A549 (cell line): ENCODE measurements around the gene POLD2.

Experiments used
- CBX2 ChIP-seq: fragments of 200-600 bp; sonication (generic); IDR thresholded peaks from 2 replicates; pipeline ENCODE4 v1.6.1; 2016; ENCODE audit warnings: low read depth, mild to moderate bottlenecking, borderline replicate concordance
- CEBPB ChIP-seq, 2 experiments: fragments of >200 bp in 1 of 2; sonication (Bioruptor Twin) in 1 of 2; formaldehyde crosslinking in 1 of 2; IDR thresholded peaks; 2 replicates each; pipeline ENCODE4 v1.6.1; 2012 to 2016
- CTCF ChIP-seq: fragments of >200 bp; sonication (Bioruptor Twin); formaldehyde crosslinking; IDR thresholded peaks from 3 replicates; pipeline ENCODE4 v1.5.1; 2016
- FOSL2 ChIP-seq, 2 experiments: fragments of 450-650 bp in 1 of 2; fragments of >200 bp in 1 of 2; sonication (Bioruptor Twin) in 1 of 2; formaldehyde crosslinking; IDR thresholded peaks; 2 replicates each; pipeline versions ENCODE4 v1.5.0 to v1.6.1; 2016 to 2020; ENCODE audit warnings: mild to moderate bottlenecking in 1 of 2, moderate library complexity in 1 of 2
- JUNB ChIP-seq: fragments of >200 bp; sonication (Bioruptor Twin); formaldehyde crosslinking; IDR thresholded peaks from 2 replicates; pipeline ENCODE4 v1.6.1; 2016
- PHF8 ChIP-seq: fragments of 200-600 bp; sonication (generic); IDR thresholded peaks from 2 replicates; pipeline ENCODE4 v1.6.1; 2016; ENCODE audit warnings: low read depth, mild to moderate bottlenecking, antibody characterized with exemption, moderate library complexity, borderline replicate concordance
- SMC3 ChIP-seq: fragments of >200 bp; sonication (Bioruptor Twin); formaldehyde crosslinking; IDR thresholded peaks from 3 replicates; pipeline ENCODE4 v1.6.1; 2018; ENCODE audit warnings: inconsistent platforms
- SREBF2 ChIP-seq: fragments of 450-650 bp; IDR thresholded peaks from 2 replicates; pipeline ENCODE4 v1.6.1; 2014; ENCODE audit warnings: mild to moderate bottlenecking, moderate library complexity

DNA sequence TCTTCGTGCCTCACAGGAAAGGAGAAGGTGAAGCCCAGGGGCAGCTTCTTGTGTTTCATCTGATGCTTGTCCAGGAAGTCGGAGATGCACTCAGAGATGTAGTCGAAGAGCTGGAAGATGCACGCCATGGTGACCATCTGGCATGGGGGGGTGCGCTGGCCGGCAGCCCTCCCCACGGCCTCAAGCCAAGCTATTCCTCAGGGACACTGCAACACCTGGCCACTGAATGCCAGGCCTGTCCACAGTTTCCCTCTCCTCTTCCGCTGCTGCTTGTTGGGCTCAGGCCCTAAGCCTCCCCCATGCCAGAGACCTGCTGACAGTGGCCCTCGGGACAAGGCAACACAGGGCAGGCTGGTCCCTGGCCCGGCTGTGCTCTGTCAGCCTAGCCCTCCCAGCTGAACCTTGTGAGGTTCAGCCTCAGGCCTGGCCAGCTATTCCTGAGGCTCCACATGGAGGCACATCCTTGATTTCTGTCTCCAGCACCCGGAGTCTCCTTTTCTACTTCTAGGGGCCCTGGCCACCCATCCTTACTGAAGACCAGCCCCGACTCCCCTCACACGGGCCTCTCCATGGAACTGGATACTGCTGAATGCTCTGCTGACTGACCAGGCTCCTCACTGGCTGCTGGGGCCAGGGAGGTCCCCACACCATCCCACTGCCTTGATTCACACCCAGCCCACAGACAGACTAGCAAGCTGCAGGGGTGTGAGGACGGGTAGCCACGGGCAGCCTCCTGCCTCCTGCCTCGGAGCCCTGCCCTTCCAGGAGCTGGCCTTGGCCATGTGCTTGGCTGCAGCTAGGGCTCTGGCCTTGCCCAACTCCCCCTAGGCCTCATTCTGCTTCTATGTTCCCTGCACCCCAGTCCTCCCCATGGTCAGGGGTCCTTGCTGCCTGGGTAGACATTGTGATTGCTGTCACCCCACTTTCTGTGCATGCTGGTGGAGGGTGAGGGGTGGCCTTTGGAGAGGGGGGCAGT lies 27.9 kb upstream of the POLD2 start:
- TF ChIP-seq PHF8 = no peak
- TF ChIP-seq JUNB = no peak
- TF ChIP-seq CTCF = no peak
- no peak for TF ChIP-seq SMC3
- no peak for TF ChIP-seq SREBF2
- TF ChIP-seq CBX2 = no peak
- no peak for TF ChIP-seq CEBPB (IDR thresholded peaks at IDR 0.05)
- no peak for TF ChIP-seq FOSL2 (IDR thresholded peaks at IDR 0.05)
- no peak for TF ChIP-seq FOSL2 (CRISPR knock-in tag; IDR thresholded peaks at IDR 0.05)
